ENCODE data around the gene PRR20C.

GRCh38 chr13:57191667-57192066 lies 37.8 kb downstream of the PRR20C start:
- TF ChIP-seq, protein P1, sequence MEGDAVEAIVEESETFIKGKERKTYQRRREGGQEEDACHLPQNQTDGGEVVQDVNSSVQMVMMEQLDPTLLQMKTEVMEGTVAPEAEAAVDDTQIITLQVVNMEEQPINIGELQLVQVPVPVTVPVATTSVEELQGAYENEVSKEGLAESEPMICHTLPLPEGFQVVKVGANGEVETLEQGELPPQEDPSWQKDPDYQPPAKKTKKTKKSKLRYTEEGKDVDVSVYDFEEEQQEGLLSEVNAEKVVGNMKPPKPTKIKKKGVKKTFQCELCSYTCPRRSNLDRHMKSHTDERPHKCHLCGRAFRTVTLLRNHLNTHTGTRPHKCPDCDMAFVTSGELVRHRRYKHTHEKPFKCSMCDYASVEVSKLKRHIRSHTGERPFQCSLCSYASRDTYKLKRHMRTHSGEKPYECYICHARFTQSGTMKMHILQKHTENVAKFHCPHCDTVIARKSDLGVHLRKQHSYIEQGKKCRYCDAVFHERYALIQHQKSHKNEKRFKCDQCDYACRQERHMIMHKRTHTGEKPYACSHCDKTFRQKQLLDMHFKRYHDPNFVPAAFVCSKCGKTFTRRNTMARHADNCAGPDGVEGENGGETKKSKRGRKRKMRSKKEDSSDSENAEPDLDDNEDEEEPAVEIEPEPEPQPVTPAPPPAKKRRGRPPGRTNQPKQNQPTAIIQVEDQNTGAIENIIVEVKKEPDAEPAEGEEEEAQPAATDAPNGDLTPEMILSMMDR (IDR thresholded peaks at IDR 0.05; ENCODE audit: insufficient read depth, low read length, poor library complexity, severe bottlenecking): no peak
- TF ChIP-seq EZH2phosphoT487 (conservative IDR thresholded peaks at IDR 0.05; ENCODE audit: low read length): no peak
